Spleen (tissue), 7 donors: ENCODE measurements around the gene MAGI2.

ENCODE experiments used
- CTCF ChIP-seq, 11 experiments: fragments of 200-600 bp in 7 of 11; fragments of 450-650 bp in 4 of 11; sonication (generic) in 4 of 11; IDR thresholded peaks in 8 of 11; conservative IDR thresholded peaks in 3 of 11; 1 replicate in 7 of 11; 2 replicates in 4 of 11; pipeline versions ENCODE4 v1.4.0 to v1.8.0; 2016 to 2021; ENCODE audit warnings: antibody characterized with exemption in 11 of 11, inconsistent platforms in 4 of 11, mild to moderate bottlenecking in 1 of 11
- POLR2AphosphoS5 ChIP-seq, 3 donors: sonication (generic); formaldehyde crosslinking; IDR thresholded peaks; one replicate each; pipeline ENCODE4 v1.5.1; 2017; ENCODE audit warnings: antibody characterized with exemption in 3 of 3
- donor health status: DM: no; HTN: no; CAD: no; lungs with moderate emphysema.
- donor health status: DM: no; HTN: no; CAD: no.
- donor health status: DM: no; HTN: no; CAD: no.

GRCh38 chr7:78450706-78451105 is 1002.8 kb downstream of the MAGI2 start:
- TF ChIP-seq POLR2AphosphoS5 (IDR thresholded peaks at IDR 0.05) (no peak), CTCF (IDR thresholded peaks at IDR 0.05 in 8 of 11, conservative IDR thresholded peaks at IDR 0.05 in 3 of 11) (no peak)
